IMR-90 (cell line): ENCODE data around the gene FAM177B. TPM values are rescaled to one million over a fixed set of nuclear protein-coding genes. Genes with fewer than 3 reads are reported as not detected.

Experiments used
- ATAC-seq: fragments of 200-7000 bp; cut with Tn5 transposase; 2 replicates; pipeline ENCODE4 v1.9.1; 2020; ENCODE audit warnings: low read depth, mild to moderate bottlenecking, moderate library complexity
- BruUV-seq: library from RNA; stranded (reverse); fragments of 400-500 nt; replicated peaks from 2 replicates; lab custom pipeline; 2021; lab: Mats Ljungman, UMichigan
- CTCF ChIA-PET: fragments of 300-600 bp; formaldehyde crosslinking; extraction: SDS; loops from one replicate; lab custom pipeline; 2021; ENCODE audit warnings: antibody characterized with exemption; lab: Yijun Ruan, JAX
- POLR2A ChIA-PET: fragments of 300-600 bp; sonication (Branson Sonifier 250); formaldehyde crosslinking; loops from one replicate; lab custom pipeline; 2022; ENCODE audit warnings: antibody characterized with exemption; ENCODE audit not compliant: unreplicated experiment; lab: Charles Lee
- DNase-seq: peaks from one replicate; pipeline ENCODE4 v3.0.0; 2013
- H2AFZ ChIP-seq: replicated peaks from 2 replicates; pipeline ENCODE3; 2013; ENCODE audit warnings: low read length, mild to moderate bottlenecking; ENCODE audit not compliant: poor library complexity
- H2AK5ac ChIP-seq: 2 replicates; pipeline ENCODE4 v1.6.1; 2013; ENCODE audit warnings: low read depth, low read length, inconsistent platforms
- H2AK9ac ChIP-seq: replicated peaks from 2 replicates; pipeline ENCODE3; 2013; ENCODE audit warnings: mild to moderate bottlenecking, low read depth, low read length, moderate library complexity; ENCODE audit not compliant: poor library complexity
- H2BK120ac ChIP-seq: 2 replicates; pipeline ENCODE4 v1.6.1; 2013; ENCODE audit warnings: low read depth, low read length, inconsistent platforms
- H2BK15ac ChIP-seq: 3 replicates; pipeline ENCODE4 v1.6.1; 2013; ENCODE audit warnings: low read depth, low read length, inconsistent platforms
- H2BK20ac ChIP-seq: 2 replicates; pipeline ENCODE4 v1.6.1; 2013; ENCODE audit warnings: low read depth, mild to moderate bottlenecking, inconsistent platforms, low read length, moderate library complexity
- H2BK5ac ChIP-seq: 2 replicates; pipeline ENCODE4 v1.6.1; 2013; ENCODE audit warnings: mild to moderate bottlenecking, low read depth, low read length, inconsistent platforms; ENCODE audit not compliant: poor library complexity, severe bottlenecking
- H3K14ac ChIP-seq: replicated peaks from 2 replicates; pipeline ENCODE4 v1.6.1; 2013; ENCODE audit warnings: low read depth, low read length, inconsistent platforms
- H3K18ac ChIP-seq: 2 replicates; pipeline ENCODE4 v1.6.1; 2013; ENCODE audit warnings: low read depth, low read length, control low read depth
- H3K23ac ChIP-seq: 2 replicates; pipeline ENCODE4 v1.6.1; 2013; ENCODE audit warnings: low read depth, low read length, inconsistent platforms
- H3K27ac ChIP-seq: 2 replicates; pipeline ENCODE4 v1.5.1; 2013; ENCODE audit warnings: mild to moderate bottlenecking, control low read depth, low read length; ENCODE audit not compliant: insufficient read depth
- H3K27me3 ChIP-seq: 2 replicates; pipeline ENCODE4 v1.6.1; 2013; ENCODE audit warnings: low read length; ENCODE audit not compliant: control insufficient read depth, insufficient read depth
- H3K36me3 ChIP-seq: 2 replicates; pipeline ENCODE4 v1.6.1; 2013; ENCODE audit warnings: low read length, mixed read lengths; ENCODE audit not compliant: control insufficient read depth, insufficient read depth
- H3K4ac ChIP-seq: 2 replicates; pipeline ENCODE4 v1.6.1; 2013; ENCODE audit warnings: low read depth, low read length, inconsistent platforms
- H3K4me1 ChIP-seq: 2 replicates; pipeline ENCODE4 v1.6.1; 2013; ENCODE audit warnings: low read length, mixed read lengths; ENCODE audit not compliant: control insufficient read depth, insufficient read depth
- H3K4me2 ChIP-seq: 2 replicates; pipeline ENCODE4 v1.6.1; 2013; ENCODE audit warnings: low read depth, mild to moderate bottlenecking, control low read depth, low read length, moderate library complexity
- H3K4me3 ChIP-seq: 2 replicates; pipeline ENCODE4 v1.5.1; 2013; ENCODE audit warnings: low read depth, mild to moderate bottlenecking, control low read depth, low read length, moderate library complexity; ENCODE audit not compliant: insufficient read depth
- H3K56ac ChIP-seq: 2 replicates; pipeline ENCODE4 v1.6.1; 2013; ENCODE audit warnings: low read length, inconsistent platforms; ENCODE audit not compliant: insufficient read depth; ENCODE audit errors: extremely low read depth
- H3K79me1 ChIP-seq, 2 experiments: 2 replicates each; pipeline ENCODE4 v1.6.1; 2013; ENCODE audit warnings: low read length in 2 of 2, inconsistent platforms in 1 of 2, low read depth in 1 of 2
- H3K9ac ChIP-seq: 2 replicates; pipeline ENCODE4 v1.6.1; 2013; ENCODE audit warnings: low read depth, low read length, control low read depth
- H3K9me1 ChIP-seq: 2 replicates; pipeline ENCODE4 v1.6.1; 2013; ENCODE audit warnings: low read length, inconsistent platforms; ENCODE audit not compliant: insufficient read depth
- H3K9me3 ChIP-seq: 2 replicates; pipeline ENCODE4 v1.6.1; 2013; ENCODE audit warnings: low read length; ENCODE audit not compliant: control insufficient read depth, insufficient read depth
- H4K20me1 ChIP-seq: 2 replicates; pipeline ENCODE4 v1.6.1; 2013; ENCODE audit warnings: low read length, inconsistent platforms; ENCODE audit not compliant: insufficient read depth
- H4K5ac ChIP-seq: 2 replicates; pipeline ENCODE4 v1.6.1; 2013; ENCODE audit warnings: mild to moderate bottlenecking, low read depth, low read length, control low read depth
- H4K8ac ChIP-seq, 2 experiments: 2 replicates each; pipeline ENCODE4 v1.6.1; 2013; ENCODE audit warnings: low read depth in 2 of 2, low read length in 2 of 2, control low read depth in 1 of 2, inconsistent platforms in 1 of 2
- H4K91ac ChIP-seq: 2 replicates; pipeline ENCODE4 v1.6.1; 2013; ENCODE audit warnings: low read depth, low read length, inconsistent platforms; ENCODE audit not compliant: insufficient read depth
- BHLHE40 ChIP-seq: fragments of 150-350 bp; IDR thresholded peaks from 2 replicates; pipeline ENCODE4 v1.6.1; 2016; ENCODE audit warnings: mild to moderate bottlenecking, low read depth, low read length
- MXI1 ChIP-seq: IDR thresholded peaks from 2 replicates; pipeline ENCODE4 v1.6.1; 2012; ENCODE audit warnings: low read depth, mild to moderate bottlenecking, low read length, moderate library complexity, borderline replicate concordance
- RAD21 ChIP-seq: IDR thresholded peaks from 2 replicates; pipeline ENCODE4 v1.6.1; 2012; ENCODE audit warnings: low read length, improper control_type of control experiment
- SMC3 ChIP-seq: fragments of 150-350 bp; IDR thresholded peaks from 2 replicates; pipeline ENCODE4 v1.6.1; 2016; ENCODE audit warnings: low read depth, mild to moderate bottlenecking, antibody characterized with exemption, low read length, moderate library complexity
- WGBS, 2 experiments: methylation state at CpG; one replicate each; pipeline versions ENCODE4 v1.1.5 to v1.1.7; 2013; ENCODE audit warnings: missing lambda C conversion rate in 2 of 2; ENCODE audit not compliant: insufficient read length in 1 of 2; ENCODE audit errors: extremely low coverage in 2 of 2; 5-methylcytosine and 5-hydroxymethylcytosine counted together
- dilution Hi-C: fragments of 300-500 bp; cut with HindIII; formaldehyde crosslinking; loops from one replicate; pipeline ENCODE4 v1.14.3; 2018; ENCODE audit warnings: low sequenced_read_pairs; ENCODE audit not compliant: unreplicated experiment
- in situ Hi-C: fragments of 300-500 bp; cut with MboI; formaldehyde crosslinking; loops from 3 replicates; pipeline ENCODE4 v1.14.3; 2019; ENCODE audit warnings: low sequenced_read_pairs, inconsistent platforms, mixed read lengths
- intact Hi-C: fragments of 100-400 bp; cut with micrococcal nuclease; formaldehyde crosslinking; loops from 2 replicates; pipeline ENCODE4 v1.10.0; 2022
- polyA plus RNA-seq, 3 experiments: library from polyadenylated mRNA; depleted of rRNA; stranded (reverse); fragments of >200 nt; gene quantifications; 2 replicates each; pipeline ENCODE4 v1.2.3, GENCODE V29; 2012; ENCODE audit warnings: low replicate concordance in 1 of 3
- total RNA-seq: library from RNA; depleted of rRNA; stranded (reverse); fragments of >200 nt; gene quantifications from 2 replicates; pipeline ENCODE4 v1.2.3, GENCODE V29; 2012

Gene FAM177B
- total and polyA plus RNA-seq, 2 of the 4 experiments (the other 2 are of a cell fraction) = not detected

DNA sequence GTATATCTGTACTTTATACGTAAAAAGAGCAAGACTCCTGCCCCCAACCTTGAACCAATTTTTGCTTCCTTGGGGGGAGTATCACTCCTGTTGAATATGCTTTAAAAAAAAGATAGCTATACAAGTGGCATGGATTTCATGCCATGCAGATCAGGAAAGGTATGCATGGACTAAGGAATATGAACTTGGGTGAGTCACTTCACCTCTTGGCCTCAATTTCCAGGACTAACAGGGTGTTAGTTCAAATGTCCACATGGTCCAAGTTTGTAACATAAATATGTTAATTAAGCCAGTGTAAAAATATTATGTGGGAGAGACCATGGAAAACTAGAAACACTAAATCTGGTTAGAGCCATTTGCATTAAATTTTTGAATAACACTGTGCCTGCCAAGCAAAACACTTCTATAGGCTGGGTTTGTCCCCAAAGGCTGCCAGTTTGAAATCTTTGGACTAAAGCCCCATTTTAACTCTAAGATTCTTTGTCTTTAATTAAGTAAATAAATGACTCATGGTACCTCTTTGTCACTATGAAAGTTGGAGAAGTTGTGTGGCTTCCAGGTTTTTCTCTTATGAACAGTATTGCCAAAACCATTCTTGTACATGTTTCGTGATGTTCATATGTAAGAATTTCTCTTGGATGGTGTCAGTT, 33.1 kb downstream of the FAM177B start:
- no peak overlapping the region for H4K8ac ChIP-seq
- in situ Hi-C loops (no loop called here), intact Hi-C loops (no loop called here), dilution Hi-C loops (no loop called here)
- no peaks in the 10 kb centered on the region for H3K4me1 ChIP-seq
- no peak overlapping the region for H3K4me2 ChIP-seq
- POLR2A ChIA-PET = no interaction called here
- no peak overlapping the region for H2BK20ac ChIP-seq
- peaks cover 4% of the 10 kb centered on the region for H3K9me3 ChIP-seq
- no peak overlapping the region for H2AFZ ChIP-seq
- no peak overlapping the region for H4K5ac ChIP-seq
- H4K91ac ChIP-seq = no peak overlapping the region
- ATAC-seq = no peak
- H4K20me1 ChIP-seq = no peaks in the 10 kb centered on the region
- no peak overlapping the region for H2BK15ac ChIP-seq
- H3K27me3 ChIP-seq = no peaks in the 10 kb centered on the region; the same call in 1 of the 2 replicates
- no peak overlapping the region for H3K27ac ChIP-seq
- no peak overlapping the region for H2AK5ac ChIP-seq
- H3K4ac ChIP-seq = no peak overlapping the region
- H3K56ac ChIP-seq = no peak overlapping the region
- no peak overlapping the region for H3K4me3 ChIP-seq
- H2BK120ac ChIP-seq = no peak overlapping the region
- BruUV-seq = no TSS peak
- no CpG with 5 or more reads among the region's 2 CpGs for WGBS, 2 experiments
- no peak overlapping the region for H3K9ac ChIP-seq
- no peaks in the 10 kb centered on the region for H3K9me1 ChIP-seq
- no peak overlapping the region for H3K14ac ChIP-seq
- H3K79me1 ChIP-seq = no peaks in the 10 kb centered on the region
- no peak overlapping the region for H2BK5ac ChIP-seq
- H3K23ac ChIP-seq = no peak overlapping the region
- H3K36me3 ChIP-seq = no peaks in the 10 kb centered on the region
- H3K18ac ChIP-seq = no peak overlapping the region
- no peak overlapping the region for H2AK9ac ChIP-seq
- DNase-seq = no peak
- CTCF ChIA-PET = no interaction called here
- no peak for TF ChIP-seq RAD21
- TF ChIP-seq SMC3 = no peak
- TF ChIP-seq BHLHE40 = no peak
- TF ChIP-seq MXI1 = no peak
